GM23338 (cell line): ENCODE results near the gene PROC. TPM values are rescaled to one million over a fixed set of nuclear protein-coding genes. Genes with fewer than 3 reads are reported as not detected.

Experiments
- ATAC-seq: fragments of 200-7000 bp; cut with Tn5 transposase; 3 replicates; pipeline ENCODE4 v1.9.1; 2020
- DNase-seq: peaks from one replicate; pipeline ENCODE4 v3.0.0-alpha.2; 2015; ENCODE audit warnings: low spot score
- H2AFZ ChIP-seq: fragments of 200-600 bp; sonication (generic); 2 replicates; pipeline ENCODE4 v1.8.0; 2016; ENCODE audit warnings: antibody characterized with exemption, mild to moderate bottlenecking, moderate library complexity
- H3F3A ChIP-seq: fragments of 200-600 bp; sonication (generic); replicated peaks from 2 replicates; pipeline ENCODE4 v1.8.0; 2017; ENCODE audit warnings: antibody characterized with exemption, mixed run types, low read depth
- H3K27ac ChIP-seq: fragments of 200-600 bp; sonication (generic); 2 replicates; pipeline ENCODE4 v1.6.1; 2016; ENCODE audit warnings: low read depth
- H3K27me3 ChIP-seq: fragments of 200-600 bp; sonication (generic); 2 replicates; pipeline ENCODE4 v1.8.0; 2016; ENCODE audit warnings: mild to moderate bottlenecking, mixed run types, moderate library complexity; ENCODE audit not compliant: insufficient read depth
- H3K36me3 ChIP-seq: fragments of 200-600 bp; sonication (generic); 2 replicates; pipeline ENCODE4 v1.8.0; 2016; ENCODE audit warnings: mild to moderate bottlenecking; ENCODE audit not compliant: insufficient read depth
- H3K4me1 ChIP-seq: fragments of 200-600 bp; sonication (generic); 2 replicates; pipeline ENCODE4 v1.8.0; 2016; ENCODE audit warnings: mild to moderate bottlenecking, moderate library complexity; ENCODE audit not compliant: insufficient read depth
- H3K4me2 ChIP-seq: fragments of 200-600 bp; sonication (generic); 2 replicates; pipeline ENCODE4 v1.7.1; 2017; ENCODE audit warnings: mixed run types
- H3K4me3 ChIP-seq: fragments of 200-600 bp; sonication (generic); 2 replicates; pipeline ENCODE4 v1.6.1; 2016; ENCODE audit warnings: mixed run types
- H3K79me2 ChIP-seq: fragments of 200-600 bp; sonication (generic); replicated peaks from 2 replicates; pipeline ENCODE4 v1.8.0; 2017; ENCODE audit warnings: mild to moderate bottlenecking; ENCODE audit not compliant: insufficient read depth
- H3K9me2 ChIP-seq: fragments of 200-600 bp; sonication (generic); 2 replicates; pipeline ENCODE4 v1.8.0; 2017; ENCODE audit not compliant: insufficient read depth
- H4K20me1 ChIP-seq: fragments of 200-600 bp; sonication (generic); replicated peaks from 2 replicates; pipeline ENCODE4 v1.8.0; 2017; ENCODE audit warnings: mild to moderate bottlenecking; ENCODE audit not compliant: insufficient read depth
- H3K27ac Mint-ChIP-seq: 2 replicates; pipeline ENCODE4 v1.8.0; 2020; ENCODE audit warnings: inconsistent platforms, mild to moderate bottlenecking, moderate library complexity, mixed read lengths
- H3K27me3 Mint-ChIP-seq: 3 replicates; pipeline ENCODE4 v1.8.0; 2022; ENCODE audit warnings: low read depth, mild to moderate bottlenecking, moderate library complexity, mixed read lengths, inconsistent platforms; ENCODE audit not compliant: insufficient read depth, poor library complexity
- H3K36me3 Mint-ChIP-seq: 3 replicates; pipeline ENCODE4 v1.8.0; 2021; ENCODE audit warnings: low read depth, mild to moderate bottlenecking, inconsistent platforms, moderate library complexity, mixed read lengths
- H3K4me1 Mint-ChIP-seq: 3 replicates; pipeline ENCODE4 v1.8.0; 2020; ENCODE audit warnings: mild to moderate bottlenecking, inconsistent platforms, mixed read lengths
- H3K4me3 Mint-ChIP-seq: 3 replicates; pipeline ENCODE4 v1.8.0; 2021; ENCODE audit warnings: moderate library complexity, mild to moderate bottlenecking, inconsistent platforms, mixed read lengths
- H3K9me3 Mint-ChIP-seq: 3 replicates; pipeline ENCODE4 v1.8.0; 2020; ENCODE audit warnings: moderate library complexity, mild to moderate bottlenecking, inconsistent platforms, mixed read lengths
- CREB1 ChIP-seq: fragments of 250-450 bp; sonication (Bioruptor Pico); IDR thresholded peaks from 2 replicates; pipeline ENCODE4 v1.5.0; 2020; ENCODE audit warnings: low read depth, mild to moderate bottlenecking, moderate library complexity
- CTCF ChIP-seq, 2 experiments: fragments of 200-600 bp in 1 of 2; sonication (generic) in 1 of 2; conservative IDR thresholded peaks; 2 replicates each; pipeline versions ENCODE4 v1.5.1 to v1.6.1; 2016 to 2017; ENCODE audit warnings: antibody characterized with exemption in 2 of 2, low read depth in 2 of 2, mild to moderate bottlenecking in 2 of 2, moderate library complexity in 1 of 2
- EZH2 ChIP-seq: fragments of 200-600 bp; sonication (generic); IDR thresholded peaks from one replicate; pipeline ENCODE4 v1.8.0; 2017; ENCODE audit warnings: antibody characterized with exemption, mild to moderate bottlenecking, low read depth; ENCODE audit not compliant: unreplicated experiment
- EZH2phosphoT487 ChIP-seq: fragments of 200-600 bp; sonication (generic); IDR thresholded peaks from one replicate; pipeline ENCODE4 v1.8.1; 2018; ENCODE audit warnings: antibody characterized with exemption; ENCODE audit not compliant: unreplicated experiment
- JUNB ChIP-seq: IDR thresholded peaks from one replicate; pipeline ENCODE4 v1.6.1; 2016; ENCODE audit warnings: antibody characterized with exemption; ENCODE audit not compliant: unreplicated experiment
- NANOG ChIP-seq: IDR thresholded peaks from 2 replicates; pipeline ENCODE4 v1.6.1; 2016; ENCODE audit warnings: antibody characterized with exemption, borderline replicate concordance
- STAT1 ChIP-seq: IDR thresholded peaks from one replicate; pipeline ENCODE4 v1.6.1; 2016; ENCODE audit warnings: antibody characterized with exemption; ENCODE audit not compliant: unreplicated experiment
- ZNF114 ChIP-seq: fragments of 250-450 bp; sonication (Bioruptor Pico); IDR thresholded peaks from 2 replicates; pipeline ENCODE4 v1.5.0; 2020; ENCODE audit warnings: mild to moderate bottlenecking, moderate library complexity
- ZNF331 ChIP-seq: fragments of 250-450 bp; sonication (Bioruptor Pico); IDR thresholded peaks from 2 replicates; pipeline ENCODE4 v1.5.0; 2020; ENCODE audit warnings: low read depth, mild to moderate bottlenecking, moderate library complexity
- polyA plus RNA-seq: library from polyadenylated mRNA; unstranded; fragments of >200 nt; fragmentation: Nextera tagmentation; extraction: Ambion mirVana; gene quantifications from 2 replicates; pipeline ENCODE4 v1.2.1, GENCODE V29; 2016
- total RNA-seq: library from RNA; depleted of rRNA; stranded (reverse); fragments of >200 nt; shearing (Covaris generic); gene quantifications from 2 replicates; pipeline ENCODE4 v1.2.3, GENCODE V29; 2014
- TF ChIP-seq, protein P1 (sequence below): fragments of 250-450 bp; sonication (Bioruptor Pico); IDR thresholded peaks from 2 replicates; pipeline ENCODE4 v1.5.0; 2020; ENCODE audit warnings: mild to moderate bottlenecking, moderate library complexity
- TF ChIP-seq, protein P2 (sequence below): IDR thresholded peaks from 2 replicates; pipeline ENCODE4 v1.6.1; 2016; ENCODE audit warnings: antibody characterized with exemption

The PROC gene
- total and polyA plus RNA-seq, 2 experiments from 2014 or later: 1.7 to 2.4 TPM

GRCh38 chr2:127465258-127465657, 47.0 kb downstream of the PROC start (continued):
- no peak for TF ChIP-seq EZH2
- no peak for TF ChIP-seq ZNF114 (CRISPR knock-in tag)

DNA sequence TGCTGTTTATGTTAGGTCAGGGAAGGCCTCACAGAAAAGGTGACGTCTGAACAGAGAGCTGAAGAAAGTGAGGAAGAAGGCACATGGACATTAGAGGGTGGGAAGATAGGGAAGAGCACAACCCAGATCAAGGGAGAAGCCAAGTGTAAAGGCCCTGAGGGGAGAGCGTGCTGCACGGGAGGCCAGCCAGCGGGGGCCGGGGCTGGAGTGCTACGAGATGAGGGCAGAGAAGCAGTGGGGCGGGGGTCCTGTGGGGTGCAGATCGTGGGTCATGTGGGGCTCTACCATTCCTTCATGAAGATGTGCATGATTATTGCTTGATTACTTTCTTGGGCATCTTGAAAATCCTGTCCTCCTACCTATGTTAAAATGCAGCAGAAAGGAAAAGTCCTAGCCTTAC, 50.8 kb downstream of the PROC start:
- H3K4me2 ChIP-seq: no peak overlapping the region
- Mint-ChIP-seq H3K4me1 (peaks cover 17% of the 10 kb centered on the region), H3K4me3 (no peak overlapping the region), H3K36me3 (0 out of 3 replicates have a peak, but pooled peaks cover 3% of the 10 kb centered on the region), H3K9me3 (no peaks in the 10 kb centered on the region), H3K27ac (no peak overlapping the region), H3K27me3 (peaks cover 5% of the 10 kb centered on the region)
- no peaks in the 10 kb centered on the region; the same call in 1 of the 2 replicates for H3K36me3 ChIP-seq
- H3F3A ChIP-seq: no peaks in the 10 kb centered on the region
- no peak for DNase-seq
- H2AFZ ChIP-seq: no peak overlapping the region
- no peak overlapping the region for H3K4me3 ChIP-seq
- no peak for ATAC-seq
- TF ChIP-seq, protein P1, sequence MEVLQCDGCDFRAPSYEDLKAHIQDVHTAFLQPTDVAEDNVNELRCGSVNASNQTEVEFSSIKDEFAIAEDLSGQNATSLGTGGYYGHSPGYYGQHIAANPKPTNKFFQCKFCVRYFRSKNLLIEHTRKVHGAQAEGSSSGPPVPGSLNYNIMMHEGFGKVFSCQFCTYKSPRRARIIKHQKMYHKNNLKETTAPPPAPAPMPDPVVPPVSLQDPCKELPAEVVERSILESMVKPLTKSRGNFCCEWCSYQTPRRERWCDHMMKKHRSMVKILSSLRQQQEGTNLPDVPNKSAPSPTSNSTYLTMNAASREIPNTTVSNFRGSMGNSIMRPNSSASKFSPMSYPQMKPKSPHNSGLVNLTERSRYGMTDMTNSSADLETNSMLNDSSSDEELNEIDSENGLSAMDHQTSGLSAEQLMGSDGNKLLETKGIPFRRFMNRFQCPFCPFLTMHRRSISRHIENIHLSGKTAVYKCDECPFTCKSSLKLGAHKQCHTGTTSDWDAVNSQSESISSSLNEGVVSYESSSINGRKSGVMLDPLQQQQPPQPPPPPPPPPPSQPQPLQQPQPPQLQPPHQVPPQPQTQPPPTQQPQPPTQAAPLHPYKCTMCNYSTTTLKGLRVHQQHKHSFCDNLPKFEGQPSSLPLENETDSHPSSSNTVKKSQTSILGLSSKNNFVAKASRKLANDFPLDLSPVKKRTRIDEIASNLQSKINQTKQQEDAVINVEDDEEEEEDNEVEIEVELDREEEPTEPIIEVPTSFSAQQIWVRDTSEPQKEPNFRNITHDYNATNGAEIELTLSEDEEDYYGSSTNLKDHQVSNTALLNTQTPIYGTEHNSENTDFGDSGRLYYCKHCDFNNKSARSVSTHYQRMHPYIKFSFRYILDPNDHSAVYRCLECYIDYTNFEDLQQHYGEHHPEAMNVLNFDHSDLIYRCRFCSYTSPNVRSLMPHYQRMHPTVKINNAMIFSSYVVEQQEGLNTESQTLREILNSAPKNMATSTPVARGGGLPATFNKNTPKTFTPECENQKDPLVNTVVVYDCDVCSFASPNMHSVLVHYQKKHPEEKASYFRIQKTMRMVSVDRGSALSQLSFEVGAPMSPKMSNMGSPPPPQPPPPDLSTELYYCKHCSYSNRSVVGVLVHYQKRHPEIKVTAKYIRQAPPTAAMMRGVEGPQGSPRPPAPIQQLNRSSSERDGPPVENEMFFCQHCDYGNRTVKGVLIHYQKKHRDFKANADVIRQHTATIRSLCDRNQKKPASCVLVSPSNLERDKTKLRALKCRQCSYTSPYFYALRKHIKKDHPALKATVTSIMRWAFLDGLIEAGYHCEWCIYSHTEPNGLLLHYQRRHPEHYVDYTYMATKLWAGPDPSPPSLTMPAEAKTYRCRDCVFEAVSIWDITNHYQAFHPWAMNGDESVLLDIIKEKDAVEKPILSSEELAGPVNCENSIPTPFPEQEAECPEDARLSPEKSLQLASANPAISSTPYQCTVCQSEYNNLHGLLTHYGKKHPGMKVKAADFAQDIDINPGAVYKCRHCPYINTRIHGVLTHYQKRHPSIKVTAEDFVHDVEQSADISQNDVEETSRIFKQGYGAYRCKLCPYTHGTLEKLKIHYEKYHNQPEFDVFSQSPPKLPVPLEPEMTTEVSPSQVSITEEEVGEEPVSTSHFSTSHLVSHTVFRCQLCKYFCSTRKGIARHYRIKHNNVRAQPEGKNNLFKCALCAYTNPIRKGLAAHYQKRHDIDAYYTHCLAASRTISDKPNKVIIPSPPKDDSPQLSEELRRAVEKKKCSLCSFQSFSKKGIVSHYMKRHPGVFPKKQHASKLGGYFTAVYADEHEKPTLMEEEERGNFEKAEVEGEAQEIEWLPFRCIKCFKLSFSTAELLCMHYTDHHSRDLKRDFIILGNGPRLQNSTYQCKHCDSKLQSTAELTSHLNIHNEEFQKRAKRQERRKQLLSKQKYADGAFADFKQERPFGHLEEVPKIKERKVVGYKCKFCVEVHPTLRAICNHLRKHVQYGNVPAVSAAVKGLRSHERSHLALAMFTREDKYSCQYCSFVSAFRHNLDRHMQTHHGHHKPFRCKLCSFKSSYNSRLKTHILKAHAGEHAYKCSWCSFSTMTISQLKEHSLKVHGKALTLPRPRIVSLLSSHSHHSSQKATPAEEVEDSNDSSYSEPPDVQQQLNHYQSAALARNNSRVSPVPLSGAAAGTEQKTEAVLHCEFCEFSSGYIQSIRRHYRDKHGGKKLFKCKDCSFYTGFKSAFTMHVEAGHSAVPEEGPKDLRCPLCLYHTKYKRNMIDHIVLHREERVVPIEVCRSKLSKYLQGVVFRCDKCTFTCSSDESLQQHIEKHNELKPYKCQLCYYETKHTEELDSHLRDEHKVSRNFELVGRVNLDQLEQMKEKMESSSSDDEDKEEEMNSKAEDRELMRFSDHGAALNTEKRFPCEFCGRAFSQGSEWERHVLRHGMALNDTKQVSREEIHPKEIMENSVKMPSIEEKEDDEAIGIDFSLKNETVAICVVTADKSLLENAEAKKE (CRISPR knock-in tag): no peak
- H4K20me1 ChIP-seq: no peaks in the 10 kb centered on the region
- no peaks in the 10 kb centered on the region for H3K79me2 ChIP-seq
- H3K27me3 ChIP-seq: no peaks in the 10 kb centered on the region
- H3K4me1 ChIP-seq: peaks cover 12% of the 10 kb centered on the region
- no peak overlapping the region for H3K27ac ChIP-seq
- no peaks in the 10 kb centered on the region for H3K9me2 ChIP-seq

GRCh38 chr2:127469974-127470373, 51.7 kb downstream of the PROC start:
- Mint-ChIP-seq H3K4me3 (no peak overlapping the region), H3K9me3 (no peaks in the 10 kb centered on the region), H3K4me1 (peaks cover 8% of the 10 kb centered on the region), H3K36me3 (0 out of 3 replicates have a peak, but pooled peaks cover 3% of the 10 kb centered on the region), H3K27me3 (no peaks in the 10 kb centered on the region), H3K27ac (no peak overlapping the region)
- H3K4me1 ChIP-seq: peaks cover 3% of the 10 kb centered on the region; the same call in 1 of the 2 replicates
- no peak overlapping the region for H2AFZ ChIP-seq
- no peak for ATAC-seq
- no peak for DNase-seq
- H3K4me3 ChIP-seq: no peak overlapping the region
- no peaks in the 10 kb centered on the region for H3K9me2 ChIP-seq
- no peaks in the 10 kb centered on the region for H3K27me3 ChIP-seq
- H3K79me2 ChIP-seq: no peaks in the 10 kb centered on the region
- H3K27ac ChIP-seq: no peak overlapping the region
- H3K36me3 ChIP-seq: no peaks in the 10 kb centered on the region; the same call in 1 of the 2 replicates
- no peaks in the 10 kb centered on the region for H3F3A ChIP-seq
- H4K20me1 ChIP-seq: no peaks in the 10 kb centered on the region
- H3K4me2 ChIP-seq: no peak overlapping the region
- TF ChIP-seq EZH2phosphoT487 (no peak), CTCF (conservative IDR thresholded peaks at IDR 0.05; ENCODE audit: low read depth in 2 of 2) (no peak), JUNB (no peak), ZNF331 (no peak), ZNF114 (CRISPR knock-in tag) (no peak), STAT1 (no peak), NANOG (no peak), EZH2 (no peak), CREB1 (CRISPR knock-in tag) (no peak)
- TF ChIP-seq, protein P2, sequence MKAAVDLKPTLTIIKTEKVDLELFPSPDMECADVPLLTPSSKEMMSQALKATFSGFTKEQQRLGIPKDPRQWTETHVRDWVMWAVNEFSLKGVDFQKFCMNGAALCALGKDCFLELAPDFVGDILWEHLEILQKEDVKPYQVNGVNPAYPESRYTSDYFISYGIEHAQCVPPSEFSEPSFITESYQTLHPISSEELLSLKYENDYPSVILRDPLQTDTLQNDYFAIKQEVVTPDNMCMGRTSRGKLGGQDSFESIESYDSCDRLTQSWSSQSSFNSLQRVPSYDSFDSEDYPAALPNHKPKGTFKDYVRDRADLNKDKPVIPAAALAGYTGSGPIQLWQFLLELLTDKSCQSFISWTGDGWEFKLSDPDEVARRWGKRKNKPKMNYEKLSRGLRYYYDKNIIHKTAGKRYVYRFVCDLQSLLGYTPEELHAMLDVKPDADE: no peak
